H1 (cell line): ENCODE measurements around the gene TRMT10C. TPM values are rescaled to one million over a fixed set of nuclear protein-coding genes. Genes with fewer than 3 reads are reported as not detected.

Experiments used
- CTCF ChIA-PET: fragments of 300-600 bp; sonication (Branson Sonifier 250); formaldehyde crosslinking; loops from one replicate; lab custom pipeline; 2021; ENCODE audit not compliant: partially characterized antibody; lab: Charles Lee
- POLR2A ChIA-PET: fragments of 300-600 bp; sonication (Branson Sonifier 250); formaldehyde crosslinking; loops from one replicate; lab custom pipeline; 2021; ENCODE audit warnings: inconsistent platforms; ENCODE audit not compliant: partially characterized antibody; lab: Charles Lee
- DNase-seq, 2 experiments: peaks; one replicate each; pipeline versions ENCODE4 v3.0.0 to v3.0.0-alpha.2; 2010 to 2022; ENCODE audit warnings: low spot score in 2 of 2, low read depth in 1 of 2, mixed read lengths in 1 of 2
- FAIRE-seq: peaks from 2 replicates; lab custom pipeline; 2011; peaks lifted over from hg19 to GRCh38; lab: Jason Lieb, UNC
- H2AFZ ChIP-seq: 2 replicates; pipeline ENCODE4 v1.8.1; 2012; ENCODE audit warnings: low read length, inconsistent platforms
- H2AK5ac ChIP-seq: 2 replicates; pipeline ENCODE4 v1.6.1; 2013; ENCODE audit warnings: low read depth, low read length
- H2BK120ac ChIP-seq: replicated peaks from 2 replicates; pipeline ENCODE3; 2013; ENCODE audit warnings: low read depth, low read length, inconsistent platforms
- H2BK12ac ChIP-seq: 2 replicates; pipeline ENCODE4 v1.6.1; 2013; ENCODE audit warnings: low read depth, low read length
- H2BK15ac ChIP-seq: 2 replicates; pipeline ENCODE4 v1.6.1; 2013; ENCODE audit warnings: low read length
- H2BK20ac ChIP-seq: 2 replicates; pipeline ENCODE4 v1.6.1; 2013; ENCODE audit warnings: low read length
- H2BK5ac ChIP-seq: 2 replicates; pipeline ENCODE4 v1.6.1; 2013; ENCODE audit warnings: low read depth, low read length
- H3K14ac ChIP-seq: 2 replicates; pipeline ENCODE4 v1.6.1; 2013; ENCODE audit warnings: inconsistent platforms; ENCODE audit not compliant: insufficient read length
- H3K18ac ChIP-seq: 2 replicates; pipeline ENCODE4 v1.6.1; 2013; ENCODE audit warnings: low read length; ENCODE audit errors: extremely low read depth
- H3K23ac ChIP-seq: 2 replicates; pipeline ENCODE4 v1.6.1; 2013; ENCODE audit warnings: inconsistent platforms; ENCODE audit not compliant: insufficient read length
- H3K23me2 ChIP-seq: 2 replicates; pipeline ENCODE4 v1.6.1; 2013; ENCODE audit warnings: low read depth, low read length
- H3K27ac ChIP-seq: 2 replicates; pipeline ENCODE4 v1.6.1; 2011; ENCODE audit warnings: low read depth, low read length, inconsistent platforms
- H3K27me3 ChIP-seq, 4 experiments: replicated peaks in 1 of 4; 1 replicate in 1 of 4; 2 replicates in 3 of 4; pipeline versions ENCODE4 v1.6.1 to v1.8.1; 2011 to 2013; ENCODE audit warnings: low read length in 3 of 4, mild to moderate bottlenecking in 3 of 4, inconsistent platforms in 2 of 4, mixed read lengths in 2 of 4, moderate library complexity in 1 of 4; ENCODE audit not compliant: control insufficient read depth in 3 of 4, insufficient read depth in 3 of 4; ENCODE audit errors: extremely low read depth in 1 of 4
- H3K36me3 ChIP-seq, 4 experiments: 2 replicates each; pipeline versions ENCODE4 v1.6.1 to v1.8.1; 2011 to 2013; ENCODE audit warnings: mild to moderate bottlenecking in 4 of 4, low read length in 3 of 4, moderate library complexity in 2 of 4, control low read depth in 1 of 4, inconsistent platforms in 1 of 4; ENCODE audit not compliant: insufficient read depth in 4 of 4, control insufficient read depth in 2 of 4
- H3K4ac ChIP-seq: replicated peaks from 2 replicates; pipeline ENCODE3; 2013; ENCODE audit warnings: low read length, low read depth, mixed read lengths, inconsistent platforms; ENCODE audit not compliant: insufficient read length
- H3K4me1 ChIP-seq, 4 experiments: replicated peaks in 1 of 4; 1 replicate in 1 of 4; 2 replicates in 3 of 4; pipeline versions ENCODE4 v1.6.1 to v1.8.1; 2011 to 2013; ENCODE audit warnings: low read length in 3 of 4, inconsistent platforms in 2 of 4, mixed read lengths in 1 of 4; ENCODE audit not compliant: insufficient read depth in 4 of 4, control insufficient read depth in 3 of 4
- H3K4me2 ChIP-seq, 2 experiments: 2 replicates each; pipeline versions ENCODE4 v1.6.1 to v1.8.1; 2011 to 2013; ENCODE audit warnings: low read depth in 2 of 2, low read length in 2 of 2, control low read depth in 1 of 2, inconsistent platforms in 1 of 2, mild to moderate bottlenecking in 1 of 2; ENCODE audit not compliant: insufficient read depth in 1 of 2
- H3K4me3 ChIP-seq, 4 experiments: fragments of 200-600, 300-600 bp in 1 of 4; sonication (generic), shearing (Covaris generic), sonication (Bioruptor Twin) in 1 of 4; 2 replicates each; pipeline versions ENCODE4 v1.5.1 to v1.8.1; 2011 to 2016; ENCODE audit warnings: low read length in 4 of 4, low read depth in 3 of 4, control low read depth in 2 of 4, inconsistent platforms in 2 of 4, mild to moderate bottlenecking in 2 of 4, mixed read lengths in 1 of 4, moderate library complexity in 1 of 4; ENCODE audit not compliant: insufficient read depth in 2 of 4; ENCODE audit errors: extremely low read depth in 1 of 4
- H3K56ac ChIP-seq: replicated peaks from 2 replicates; pipeline ENCODE3; 2013; ENCODE audit warnings: low read depth, mild to moderate bottlenecking, mixed read lengths, low read length, inconsistent platforms; ENCODE audit not compliant: insufficient read length
- H3K79me1 ChIP-seq: 2 replicates; pipeline ENCODE4 v1.6.1; 2013; ENCODE audit warnings: low read depth, low read length, control low read depth
- H3K79me2 ChIP-seq, 2 experiments: 2 replicates each; pipeline versions ENCODE4 v1.6.1 to v1.8.1; 2012 to 2013; ENCODE audit warnings: low read length in 2 of 2, mild to moderate bottlenecking in 2 of 2, inconsistent platforms in 1 of 2; ENCODE audit not compliant: insufficient read depth in 2 of 2, control insufficient read depth in 1 of 2
- H3K9ac ChIP-seq, 4 experiments: replicated peaks in 1 of 4; 1 replicate in 1 of 4; 2 replicates in 3 of 4; pipeline versions ENCODE4 v1.6.1 to v1.8.1; 2011 to 2013; ENCODE audit warnings: low read depth in 3 of 4, low read length in 3 of 4, control low read depth in 2 of 4, mild to moderate bottlenecking in 2 of 4, moderate library complexity in 2 of 4, inconsistent platforms in 1 of 4; ENCODE audit errors: extremely low read depth in 1 of 4
- H3K9me3 ChIP-seq, 2 experiments: 2 replicates each; pipeline versions ENCODE4 v1.6.1 to v1.8.1; 2012 to 2013; ENCODE audit warnings: mild to moderate bottlenecking in 2 of 2, moderate library complexity in 2 of 2, control low read depth in 1 of 2, inconsistent platforms in 1 of 2, low read depth in 1 of 2, low read length in 1 of 2, mixed read lengths in 1 of 2; ENCODE audit not compliant: insufficient read depth in 2 of 2
- H4K20me1 ChIP-seq, 2 experiments: replicated peaks in 1 of 2; 2 replicates each; pipeline versions ENCODE3 to v1.8.1; 2011 to 2013; ENCODE audit warnings: inconsistent platforms in 2 of 2, low read length in 2 of 2, mild to moderate bottlenecking in 1 of 2; ENCODE audit not compliant: insufficient read depth in 2 of 2, control insufficient read depth in 1 of 2
- H4K5ac ChIP-seq: 2 replicates; pipeline ENCODE4 v1.6.1; 2013; ENCODE audit warnings: low read length, low read depth, mixed read lengths, inconsistent platforms; ENCODE audit not compliant: insufficient read length
- H4K8ac ChIP-seq: 2 replicates; pipeline ENCODE4 v1.8.0; 2013; ENCODE audit warnings: mild to moderate bottlenecking, moderate library complexity, low read length, inconsistent platforms; ENCODE audit not compliant: insufficient read depth; ENCODE audit errors: extremely low read depth
- H4K91ac ChIP-seq: replicated peaks from 2 replicates; pipeline ENCODE3; 2013; ENCODE audit warnings: low read length, mixed read lengths, inconsistent platforms; ENCODE audit not compliant: insufficient read length
- BCL11A ChIP-seq, 2 experiments: IDR thresholded peaks; one replicate each; pipeline ENCODE4 v1.6.1; 2011; ENCODE audit warnings: low read depth in 2 of 2, low read length in 2 of 2, mild to moderate bottlenecking in 2 of 2
- CHD1 ChIP-seq: IDR thresholded peaks from 2 replicates; pipeline ENCODE4 v1.6.1; 2012; ENCODE audit warnings: low read depth, low read length, improper control_type of control experiment
- EZH2 ChIP-seq: fragments of 200-600 bp; sonication (generic); IDR thresholded peaks from 2 replicates; pipeline ENCODE4 v1.7.1; 2012; ENCODE audit warnings: low read depth, mild to moderate bottlenecking, moderate library complexity, low read length, inconsistent platforms; ENCODE audit not compliant: severe bottlenecking
- FOSL1 ChIP-seq: IDR thresholded peaks from 2 replicates; pipeline ENCODE4 v1.6.1; 2011; ENCODE audit warnings: mild to moderate bottlenecking, low read depth, low read length, moderate library complexity; ENCODE audit not compliant: insufficient read depth
- JUND ChIP-seq: IDR thresholded peaks from 2 replicates; pipeline ENCODE4 v1.6.1; 2011; ENCODE audit warnings: mild to moderate bottlenecking, improper control_type of control experiment, low read length
- NRF1 ChIP-seq: IDR thresholded peaks from 2 replicates; pipeline ENCODE4 v1.6.1; 2011; ENCODE audit warnings: mild to moderate bottlenecking, low read depth, low read length, improper control_type of control experiment
- RNF2 ChIP-seq: fragments of 200-900, 300-1000 bp; sonication (generic); IDR thresholded peaks from 2 replicates; pipeline ENCODE4 v1.7.1; 2016; ENCODE audit warnings: borderline replicate concordance, low read depth, mild to moderate bottlenecking, antibody characterized with exemption, low read length; ENCODE audit not compliant: poor library complexity, severe bottlenecking; ENCODE audit errors: missing control alignments
- SIN3A ChIP-seq, 2 experiments: IDR thresholded peaks in 1 of 2; conservative IDR thresholded peaks in 1 of 2; 2 replicates each; pipeline ENCODE4 v1.6.1; 2011 to 2012; ENCODE audit warnings: low read length in 2 of 2, improper control_type of control experiment in 1 of 2, low read depth in 1 of 2, mild to moderate bottlenecking in 1 of 2
- SIRT6 ChIP-seq: IDR thresholded peaks from one replicate; pipeline ENCODE4 v1.7.1; 2012; ENCODE audit warnings: low read length, inconsistent platforms
- TAF7 ChIP-seq: optimal IDR thresholded peaks from 2 replicates; pipeline ENCODE3; 2011; ENCODE audit warnings: low read depth, mild to moderate bottlenecking, inconsistent platforms, low read length, moderate library complexity, borderline replicate concordance
- WGBS, 2 experiments: shearing (Covaris generic) in 1 of 2; methylation state at CpG; one replicate each; pipeline versions ENCODE4 v1.1.6 to v1.1.7; 2013 to 2015; ENCODE audit warnings: low lambda C conversion rate in 2 of 2, mixed read lengths in 2 of 2, inconsistent platforms in 1 of 2, low coverage in 1 of 2, missing lambda C conversion rate in 1 of 2; ENCODE audit not compliant: insufficient replicate concordance in 2 of 2, insufficient coverage in 1 of 2, insufficient read length in 1 of 2; ENCODE audit errors: extremely low coverage in 1 of 2, missing lambda C conversion rate in 1 of 2; 5-methylcytosine and 5-hydroxymethylcytosine counted together
- polyA plus RNA-seq, 7 experiments: library from polyadenylated mRNA; depleted of rRNA in 3 of 7; stranded (reverse) in 5 of 7; unstranded in 2 of 7; fragments of >200 nt in 5 of 7; fragments of 200-250 nt in 2 of 7; gene quantifications; 1 replicate in 5 of 7; 2 replicates in 1 of 7; 4 replicates in 1 of 7; pipeline versions ENCODE4 v1.2.1 to v1.2.3, GENCODE V29; 2011 to 2013; ENCODE audit warnings: missing spikeins in 2 of 7, mixed read lengths in 2 of 7
- total RNA-seq: library from RNA; stranded (reverse); fragmentation: NEBNext Ultra II Directional; extraction: Animal tissue kit (Norgen Biotek cat#: 25700); gene quantifications from 2 replicates; pipeline ENCODE4 v1.2.1, GENCODE V29; 2021

Gene TRMT10C
- total and polyA plus RNA-seq, 2 of the 8 experiments (the other 6 are each of a cell fraction or from before 2014, with no cell fraction given) = 27.4 to 55.9 TPM

GRCh38 chr3:101527441-101527840, 34.2 kb upstream of the TRMT10C start:
- H2BK20ac ChIP-seq = no peak overlapping the region
- no peaks in the 10 kb centered on the region for H3K79me1 ChIP-seq
- H3K27me3 ChIP-seq = no peaks in the 10 kb centered on the region
- no peak overlapping the region for H4K5ac ChIP-seq
- H2BK5ac ChIP-seq = no peak overlapping the region
- ChIA-PET POLR2A (no interaction called here), CTCF (interaction anchor here (1.3 kb wide), 1 partner anchor 9 kb away, joined by 4 read pairs; no protein-coding TSS in a partner anchor)
- no peak for FAIRE-seq
- H2BK120ac ChIP-seq = no peak overlapping the region
- no peak overlapping the region for H3K4me2 ChIP-seq
- no peaks in the 10 kb centered on the region for H4K20me1 ChIP-seq
- H4K91ac ChIP-seq = no peak overlapping the region
- no peak overlapping the region for H3K9ac ChIP-seq
- no peak overlapping the region for H4K8ac ChIP-seq
- peaks cover 5 to 16% (median 11%) of the 10 kb centered on the region in 4 experiments; a peak in 6 of 7 replicates for H3K4me1 ChIP-seq
- 91% methylated on average over 4 of the region's 4 CpGs; no CpG with 5 or more reads in 1 of the 2 experiments for WGBS, 2 experiments
- H3K14ac ChIP-seq = no peak overlapping the region
- no peak overlapping the region for H2BK15ac ChIP-seq
- H3K9me3 ChIP-seq = peaks cover 12 to 18% of the 10 kb centered on the region in 2 experiments
- no peak overlapping the region for H3K4me3 ChIP-seq
- no peak overlapping the region for H3K18ac ChIP-seq
- no peak for DNase-seq
- no peak overlapping the region for H3K4ac ChIP-seq
- TF ChIP-seq FOSL1 (no peak), NRF1 (no peak), JUND (no peak), BCL11A (IDR thresholded peaks at IDR 0.05; ENCODE audit: low read depth in 2 of 2, low read length in 2 of 2) (no peak), RNF2 (no peak), TAF7 (no peak), EZH2 (no peak), SIRT6 (no peak), CHD1 (no peak), SIN3A (conservative IDR thresholded peaks at IDR 0.05 in 1 of 2, IDR thresholded peaks at IDR 0.05 in 1 of 2; ENCODE audit: low read depth in 1 of 2, low read length in 2 of 2) (no peak)
- no peak overlapping the region for H2AK5ac ChIP-seq
- H3K79me2 ChIP-seq = no peaks in the 10 kb centered on the region
- H3K56ac ChIP-seq = no peak overlapping the region
- no peak overlapping the region for H3K27ac ChIP-seq
- H3K36me3 ChIP-seq = 0 out of 8 replicates have a peak, but pooled peaks cover 0 to 2% (median 0%) of the 10 kb centered on the region in 4 experiments
- no peak overlapping the region for H3K23ac ChIP-seq
- no peak overlapping the region for H2AFZ ChIP-seq
- no peak overlapping the region for H2BK12ac ChIP-seq
- H3K23me2 ChIP-seq = no peaks in the 10 kb centered on the region
